ENCODE results near the gene ARL4A. TPM values are rescaled to one million over a fixed set of nuclear protein-coding genes. Genes with fewer than 3 reads are reported as not detected.
A peak's percentile ranks its signal among the peaks of the same experiment; 100 is the strongest.

The ARL4A gene
- total and polyA plus RNA-seq, 9 of the 15 experiments (the other 6 are each of a cell fraction or from before 2014, with no cell fraction given) = 118 to 688 (median 172) TPM

DNA sequence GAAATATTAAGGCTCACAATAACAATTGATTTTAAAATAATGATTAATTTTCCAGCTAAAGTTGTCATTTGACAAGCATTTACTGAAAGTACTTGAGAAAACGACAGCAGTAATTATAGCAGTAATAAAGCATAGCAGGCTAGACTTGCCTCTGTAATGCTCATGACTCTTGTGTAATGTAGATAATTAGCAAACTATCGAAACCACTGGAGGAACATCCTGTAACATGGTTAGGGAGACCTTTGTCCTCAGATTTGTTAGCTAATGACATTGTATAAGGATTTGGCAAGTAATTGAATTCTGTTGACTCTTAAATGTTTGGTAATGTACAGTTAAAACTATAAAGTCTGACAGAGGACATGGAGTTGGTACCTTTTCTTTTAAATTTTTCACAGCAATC lies 24.8 kb downstream of the ARL4A start (continued):
- TF ChIP-seq, protein P1, sequence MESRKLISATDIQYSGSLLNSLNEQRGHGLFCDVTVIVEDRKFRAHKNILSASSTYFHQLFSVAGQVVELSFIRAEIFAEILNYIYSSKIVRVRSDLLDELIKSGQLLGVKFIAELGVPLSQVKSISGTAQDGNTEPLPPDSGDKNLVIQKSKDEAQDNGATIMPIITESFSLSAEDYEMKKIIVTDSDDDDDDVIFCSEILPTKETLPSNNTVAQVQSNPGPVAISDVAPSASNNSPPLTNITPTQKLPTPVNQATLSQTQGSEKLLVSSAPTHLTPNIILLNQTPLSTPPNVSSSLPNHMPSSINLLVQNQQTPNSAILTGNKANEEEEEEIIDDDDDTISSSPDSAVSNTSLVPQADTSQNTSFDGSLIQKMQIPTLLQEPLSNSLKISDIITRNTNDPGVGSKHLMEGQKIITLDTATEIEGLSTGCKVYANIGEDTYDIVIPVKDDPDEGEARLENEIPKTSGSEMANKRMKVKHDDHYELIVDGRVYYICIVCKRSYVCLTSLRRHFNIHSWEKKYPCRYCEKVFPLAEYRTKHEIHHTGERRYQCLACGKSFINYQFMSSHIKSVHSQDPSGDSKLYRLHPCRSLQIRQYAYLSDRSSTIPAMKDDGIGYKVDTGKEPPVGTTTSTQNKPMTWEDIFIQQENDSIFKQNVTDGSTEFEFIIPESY (CRISPR knock-in tag; IDR thresholded peaks at IDR 0.05) = no peak
- no peak for TF ChIP-seq CREM (IDR thresholded peaks at IDR 0.05; ENCODE audit: low read depth)
- TF ChIP-seq KDM4B (IDR thresholded peaks at IDR 0.05; ENCODE audit: borderline replicate concordance in 2 of 2, low read depth in 1 of 2) = no peak
- TF ChIP-seq ARID3A (IDR thresholded peaks at IDR 0.05; ENCODE audit: borderline replicate concordance, low read depth, low read length) = no peak
- no peak for TF ChIP-seq RCOR1 (IDR thresholded peaks at IDR 0.05; ENCODE audit: borderline replicate concordance in 1 of 2, low read depth in 2 of 2, low read length in 2 of 2)
- TF ChIP-seq ZNF644 (tag; IDR thresholded peaks at IDR 0.05; ENCODE audit: low read depth) = 0 out of 2 replicates have a peak, but pooled peaks have one; percentile 17
- TF ChIP-seq, protein P2, sequence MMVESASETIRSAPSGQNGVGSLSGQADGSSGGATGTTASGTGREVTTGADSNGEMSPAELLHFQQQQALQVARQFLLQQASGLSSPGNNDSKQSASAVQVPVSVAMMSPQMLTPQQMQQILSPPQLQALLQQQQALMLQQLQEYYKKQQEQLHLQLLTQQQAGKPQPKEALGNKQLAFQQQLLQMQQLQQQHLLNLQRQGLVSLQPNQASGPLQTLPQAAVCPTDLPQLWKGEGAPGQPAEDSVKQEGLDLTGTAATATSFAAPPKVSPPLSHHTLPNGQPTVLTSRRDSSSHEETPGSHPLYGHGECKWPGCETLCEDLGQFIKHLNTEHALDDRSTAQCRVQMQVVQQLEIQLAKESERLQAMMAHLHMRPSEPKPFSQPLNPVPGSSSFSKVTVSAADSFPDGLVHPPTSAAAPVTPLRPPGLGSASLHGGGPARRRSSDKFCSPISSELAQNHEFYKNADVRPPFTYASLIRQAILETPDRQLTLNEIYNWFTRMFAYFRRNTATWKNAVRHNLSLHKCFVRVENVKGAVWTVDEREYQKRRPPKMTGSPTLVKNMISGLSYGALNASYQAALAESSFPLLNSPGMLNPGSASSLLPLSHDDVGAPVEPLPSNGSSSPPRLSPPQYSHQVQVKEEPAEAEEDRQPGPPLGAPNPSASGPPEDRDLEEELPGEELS (CRISPR knock-in tag; IDR thresholded peaks at IDR 0.05; ENCODE audit: borderline replicate concordance) = no peak
- 0 out of 4 replicates have a peak, but pooled peaks of 1 of the 2 experiments have one; percentile 12 for TF ChIP-seq FOXA3 (CRISPR knock-in tag; conservative IDR thresholded peaks at IDR 0.05 in 1 of 2, IDR thresholded peaks at IDR 0.05 in 1 of 2)
- TF ChIP-seq PTTG1 (tag; IDR thresholded peaks at IDR 0.05; ENCODE audit: low read depth) = no peak
- TF ChIP-seq, protein P3, sequence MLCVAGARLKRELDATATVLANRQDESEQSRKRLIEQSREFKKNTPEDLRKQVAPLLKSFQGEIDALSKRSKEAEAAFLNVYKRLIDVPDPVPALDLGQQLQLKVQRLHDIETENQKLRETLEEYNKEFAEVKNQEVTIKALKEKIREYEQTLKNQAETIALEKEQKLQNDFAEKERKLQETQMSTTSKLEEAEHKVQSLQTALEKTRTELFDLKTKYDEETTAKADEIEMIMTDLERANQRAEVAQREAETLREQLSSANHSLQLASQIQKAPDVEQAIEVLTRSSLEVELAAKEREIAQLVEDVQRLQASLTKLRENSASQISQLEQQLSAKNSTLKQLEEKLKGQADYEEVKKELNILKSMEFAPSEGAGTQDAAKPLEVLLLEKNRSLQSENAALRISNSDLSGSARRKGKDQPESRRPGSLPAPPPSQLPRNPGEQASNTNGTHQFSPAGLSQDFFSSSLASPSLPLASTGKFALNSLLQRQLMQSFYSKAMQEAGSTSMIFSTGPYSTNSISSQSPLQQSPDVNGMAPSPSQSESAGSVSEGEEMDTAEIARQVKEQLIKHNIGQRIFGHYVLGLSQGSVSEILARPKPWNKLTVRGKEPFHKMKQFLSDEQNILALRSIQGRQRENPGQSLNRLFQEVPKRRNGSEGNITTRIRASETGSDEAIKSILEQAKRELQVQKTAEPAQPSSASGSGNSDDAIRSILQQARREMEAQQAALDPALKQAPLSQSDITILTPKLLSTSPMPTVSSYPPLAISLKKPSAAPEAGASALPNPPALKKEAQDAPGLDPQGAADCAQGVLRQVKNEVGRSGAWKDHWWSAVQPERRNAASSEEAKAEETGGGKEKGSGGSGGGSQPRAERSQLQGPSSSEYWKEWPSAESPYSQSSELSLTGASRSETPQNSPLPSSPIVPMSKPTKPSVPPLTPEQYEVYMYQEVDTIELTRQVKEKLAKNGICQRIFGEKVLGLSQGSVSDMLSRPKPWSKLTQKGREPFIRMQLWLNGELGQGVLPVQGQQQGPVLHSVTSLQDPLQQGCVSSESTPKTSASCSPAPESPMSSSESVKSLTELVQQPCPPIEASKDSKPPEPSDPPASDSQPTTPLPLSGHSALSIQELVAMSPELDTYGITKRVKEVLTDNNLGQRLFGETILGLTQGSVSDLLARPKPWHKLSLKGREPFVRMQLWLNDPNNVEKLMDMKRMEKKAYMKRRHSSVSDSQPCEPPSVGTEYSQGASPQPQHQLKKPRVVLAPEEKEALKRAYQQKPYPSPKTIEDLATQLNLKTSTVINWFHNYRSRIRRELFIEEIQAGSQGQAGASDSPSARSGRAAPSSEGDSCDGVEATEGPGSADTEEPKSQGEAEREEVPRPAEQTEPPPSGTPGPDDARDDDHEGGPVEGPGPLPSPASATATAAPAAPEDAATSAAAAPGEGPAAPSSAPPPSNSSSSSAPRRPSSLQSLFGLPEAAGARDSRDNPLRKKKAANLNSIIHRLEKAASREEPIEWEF (CRISPR knock-in tag; IDR thresholded peaks at IDR 0.05) = 0 out of 2 replicates have a peak, but pooled peaks have one; percentile 19
- TF ChIP-seq, protein P4, sequence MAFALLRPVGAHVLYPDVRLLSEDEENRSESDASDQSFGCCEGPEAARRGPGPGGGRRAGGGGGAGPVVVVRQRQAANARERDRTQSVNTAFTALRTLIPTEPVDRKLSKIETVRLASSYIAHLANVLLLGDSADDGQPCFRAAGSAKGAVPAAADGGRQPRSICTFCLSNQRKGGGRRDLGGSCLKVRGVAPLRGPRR (CRISPR knock-in tag; IDR thresholded peaks at IDR 0.05) = no peak
- TF ChIP-seq ELF1 (tag; IDR thresholded peaks at IDR 0.05) = no peak
